LoVo (cell line): Measurements from ENCODE around the gene NUCB2.
A peak's percentile ranks its signal among the peaks of the same experiment; 100 is the strongest.
"Not testable (repeated sequence)": the region's sequence is repeated elsewhere in the genome, so short reads cannot be mapped to it uniquely, and the experiment has no call there.

Source experiments
- DNase-seq: peaks from one replicate; pipeline ENCODE4 v3.0.0-alpha.2; 2016; ENCODE audit warnings: low spot score

Gene NUCB2

GRCh38 chr11:17276236-17277023, at the start of gene NUCB2:
Gene NUCB2, plus strand, starts transcription at chr11:17276739. Its CDS starts 18,585 bp downstream, at chr11:17295324.
- peak; percentile 96 for DNase-seq

DNA sequence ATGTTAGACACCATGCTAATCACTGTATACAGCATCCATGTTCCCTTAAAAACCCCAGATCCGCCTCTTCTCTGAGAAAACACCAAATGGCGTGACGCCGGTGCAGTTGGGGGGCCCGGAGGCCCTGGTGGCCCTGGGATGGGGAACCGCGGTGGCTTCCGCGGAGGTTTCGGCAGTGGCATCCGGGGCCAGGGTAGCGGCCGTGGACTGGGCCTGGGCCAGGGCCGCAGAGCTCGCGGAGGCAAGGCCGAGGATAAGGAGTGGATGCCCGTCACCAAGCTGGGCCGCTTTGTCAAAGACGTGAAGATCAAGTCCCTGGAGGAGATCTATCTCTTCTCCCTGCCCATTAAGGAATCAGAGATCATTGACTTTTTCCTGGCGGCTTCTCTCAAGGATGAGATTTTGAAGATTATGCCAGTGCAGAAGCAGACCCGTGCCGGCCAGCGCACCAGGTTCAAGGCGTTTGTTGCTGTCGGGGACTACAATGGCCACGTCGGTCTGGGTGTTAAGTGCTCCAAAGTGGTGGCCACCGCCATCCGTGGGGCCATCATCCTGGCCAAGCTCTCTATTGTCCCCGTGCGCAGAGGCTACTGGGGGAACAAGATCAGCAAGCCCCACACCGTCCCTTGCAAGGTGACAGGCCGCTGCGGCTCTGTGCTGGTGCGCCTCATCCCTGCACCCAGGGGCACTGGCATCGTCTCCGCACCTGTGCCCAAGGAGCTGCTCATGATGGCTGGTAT, 48.2 kb upstream of the NUCB2 start:
- not testable (repeated sequence) for DNase-seq

DNA sequence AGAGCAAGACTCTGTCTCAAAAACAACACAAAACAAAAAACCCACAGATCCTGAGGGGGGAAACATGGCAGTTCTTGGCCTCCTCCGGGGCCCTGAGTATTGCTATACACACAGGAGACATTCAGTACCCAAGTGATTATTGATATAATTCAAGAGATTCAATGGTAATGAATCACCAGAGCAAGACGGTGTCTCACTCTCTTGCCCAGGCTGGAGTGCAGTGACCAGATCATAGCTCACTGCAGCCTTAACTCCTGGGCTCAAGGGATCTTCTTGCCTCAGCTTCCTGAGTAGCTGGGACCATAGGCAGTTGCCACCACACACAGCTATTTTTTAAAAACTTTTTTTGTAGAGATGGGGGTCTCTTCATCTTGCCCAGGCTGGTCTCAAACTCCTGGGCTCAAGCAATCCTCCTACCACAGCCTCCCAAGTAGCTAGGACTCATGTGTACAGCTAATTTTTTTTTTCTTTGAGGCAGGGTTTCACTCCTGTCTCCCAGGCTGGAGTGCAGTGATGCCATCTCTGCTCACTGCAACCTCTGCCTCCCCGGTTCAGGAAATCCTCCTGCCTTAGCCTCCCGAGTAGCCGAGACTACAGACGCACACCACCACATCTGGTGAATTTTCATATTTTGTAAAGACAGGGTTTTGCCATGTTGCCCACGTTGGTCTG, 46.9 kb upstream of the NUCB2 start:
- DNase-seq, result no peak

DNA sequence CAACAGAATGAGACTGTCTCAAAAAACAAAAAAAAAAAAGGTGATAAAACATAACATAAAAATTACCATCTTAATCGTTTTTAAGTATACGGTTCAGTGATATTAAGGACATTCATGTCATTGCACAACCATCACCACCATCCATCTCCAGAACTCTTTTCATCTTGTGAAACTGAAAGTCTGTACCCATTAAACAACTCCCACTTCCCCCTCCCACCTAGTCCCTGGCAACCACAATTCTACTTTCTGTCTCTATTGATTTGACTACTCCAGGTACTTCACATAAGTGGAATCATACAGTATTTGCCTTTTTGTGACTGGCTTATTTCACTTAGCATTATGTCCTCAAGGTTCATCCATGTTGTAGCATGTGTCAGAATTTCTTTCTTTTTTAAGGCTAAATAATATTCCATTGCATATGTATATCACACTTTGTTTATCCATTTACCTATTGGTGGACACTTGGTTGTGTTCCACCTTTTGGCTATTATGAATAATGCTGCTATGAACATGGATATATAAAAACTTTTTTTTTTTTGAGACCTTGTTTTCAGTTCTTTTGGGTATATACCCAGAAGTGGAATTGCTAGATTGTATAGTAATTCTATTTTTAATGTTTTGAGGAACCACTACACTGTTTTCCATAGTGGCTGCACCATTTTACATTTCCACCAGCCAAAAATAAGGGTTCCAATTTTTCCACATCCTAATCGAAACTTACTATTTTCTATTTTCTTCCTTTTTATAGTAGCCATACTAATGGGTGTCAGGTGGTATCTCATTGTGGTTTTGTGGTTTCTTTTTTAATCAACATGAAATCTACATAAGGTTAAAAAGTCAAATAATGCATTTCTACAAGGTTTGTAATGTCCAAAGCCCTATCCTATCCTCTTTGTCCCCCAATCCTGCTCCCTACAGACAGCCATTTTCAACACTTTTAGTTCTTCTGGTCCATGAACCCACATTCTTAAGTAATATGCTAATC, 45.4 kb upstream of the NUCB2 start:
- DNase-seq, result no peak

- DNase-seq, result no peak
Observed at GRCh38 chr11:17233101-17233500, 43.4 kb upstream of the NUCB2 start.

GRCh38 chr11:17238377-17238776, 38.2 kb upstream of the NUCB2 start:
- DNase-seq, result no peak

GRCh38 chr11:17239927-17240326, 36.6 kb upstream of the NUCB2 start:
- not testable (repeated sequence) for DNase-seq

- DNase-seq, result no peak
Observed at GRCh38 chr11:17240780-17241179, 35.8 kb upstream of the NUCB2 start.

- DNase-seq, result not testable (repeated sequence)
Observed at GRCh38 chr11:17242954-17243353, 33.6 kb upstream of the NUCB2 start.

GRCh38 chr11:17244046-17244445, 32.5 kb upstream of the NUCB2 start:
- DNase-seq, result no peak

- DNase-seq, result no peak
Observed at GRCh38 chr11:17250561-17251350, 25.8 kb upstream of the NUCB2 start.

DNA sequence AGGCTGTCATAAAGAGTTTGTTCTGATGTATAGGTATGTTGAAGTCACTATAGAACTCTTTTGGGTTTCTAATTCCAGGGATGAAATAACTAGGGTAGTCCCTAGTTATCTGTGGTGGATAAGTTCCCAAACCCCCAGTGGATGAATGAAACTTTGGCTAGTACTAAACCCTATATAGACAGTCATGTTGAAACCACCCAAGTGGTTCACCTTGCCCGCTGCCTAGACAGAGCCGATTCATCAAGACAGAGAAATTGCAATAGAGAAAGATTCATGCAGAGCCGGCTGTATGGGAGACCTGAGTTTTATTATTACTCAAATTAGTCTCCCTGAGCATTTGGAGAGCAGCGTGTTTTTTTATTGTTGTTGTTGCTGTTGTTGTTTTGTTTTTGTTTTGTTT, 23.8 kb upstream of the NUCB2 start:
- no peak for DNase-seq

DNA sequence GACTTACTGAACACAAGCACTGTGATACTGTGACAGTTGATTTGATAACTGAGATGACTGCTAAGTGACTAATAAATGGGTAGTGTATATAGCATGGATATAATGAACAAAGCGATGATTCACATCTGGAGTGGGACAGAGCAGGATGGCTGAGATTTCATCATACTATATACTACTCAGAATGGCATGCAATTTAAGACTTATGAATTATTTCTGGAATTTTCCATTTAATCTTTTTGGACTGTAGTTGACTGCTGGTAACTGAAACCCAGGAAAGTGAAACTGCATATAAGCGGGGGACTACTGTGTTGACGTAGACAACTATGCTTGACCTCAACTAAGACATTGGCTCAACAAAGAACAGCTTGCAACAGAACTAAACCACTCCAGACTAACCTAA, 20.0 kb upstream of the NUCB2 start:
- peak; percentile 12 for DNase-seq

GRCh38 chr11:17257196-17257595, 19.3 kb upstream of the NUCB2 start:
- no peak for DNase-seq

GRCh38 chr11:17258670-17259069, 17.9 kb upstream of the NUCB2 start:
- peak; percentile 14 for DNase-seq

- DNase-seq, result no peak
Observed at GRCh38 chr11:17259519-17259918, 17.0 kb upstream of the NUCB2 start.

- no peak for DNase-seq
Observed at GRCh38 chr11:17260020-17260419, 16.5 kb upstream of the NUCB2 start.

GRCh38 chr11:17263769-17264168, 12.8 kb upstream of the NUCB2 start:
- DNase-seq, result no peak

- DNase-seq, result no peak
Observed at GRCh38 chr11:17266781-17267180, 9.8 kb upstream of the NUCB2 start.

- DNase-seq, result peak; percentile 36
Observed at GRCh38 chr11:17267576-17267975, 9.0 kb upstream of the NUCB2 start.

- not testable (repeated sequence) for DNase-seq
Observed at GRCh38 chr11:17268500-17268899, 8.0 kb upstream of the NUCB2 start.
